Thoracic aorta (tissue), 2 donors: Measurements from ENCODE around the gene CLASP2. TPM values are rescaled to one million over a fixed set of nuclear protein-coding genes. Genes with fewer than 3 reads are reported as not detected.
"Not testable (repeated sequence)": the region's sequence is repeated elsewhere in the genome, so short reads cannot be mapped to it uniquely, and the experiment has no call there.

Experiments
- ATAC-seq: fragments of 150-250 bp; one replicate; pipeline ENCODE4 v1.8.0; 2017; ENCODE audit warnings: low read depth; ENCODE audit not compliant: insufficient number of reproducible peaks, low FRiP score
- DNase-seq: peaks from one replicate; pipeline ENCODE4 v3.0.0-alpha.2; 2020; ENCODE audit warnings: low spot score
- H3K27ac ChIP-seq, 2 donors: fragments of 200-600 bp; sonication (generic); 1 replicate in 1 of 2; 2 replicates in 1 of 2; pipeline ENCODE4 v1.5.1; 2016; ENCODE audit warnings: mild to moderate bottlenecking in 2 of 2, moderate library complexity in 2 of 2
- H3K27me3 ChIP-seq: fragments of 200-600 bp; sonication (generic); replicated peaks from 2 replicates; pipeline ENCODE4 v1.6.0; 2016; ENCODE audit warnings: mild to moderate bottlenecking; ENCODE audit not compliant: insufficient read depth
- H3K36me3 ChIP-seq: fragments of 200-600 bp; sonication (generic); one replicate; pipeline ENCODE4 v1.5.1; 2016
- H3K4me1 ChIP-seq, 2 donors: fragments of 200-600 bp; sonication (generic); 1 replicate in 1 of 2; 2 replicates in 1 of 2; pipeline versions ENCODE4 v1.5.1 to v1.6.0; 2016; ENCODE audit warnings: low read depth in 2 of 2, mild to moderate bottlenecking in 1 of 2; ENCODE audit not compliant: control insufficient read depth in 1 of 2
- H3K4me3 ChIP-seq: fragments of 200-600 bp; sonication (generic); 2 replicates; pipeline ENCODE4 v1.5.1; 2016; ENCODE audit warnings: mild to moderate bottlenecking
- H3K9me3 ChIP-seq: fragments of 200-600 bp; sonication (generic); 2 replicates; pipeline ENCODE4 v1.5.1; 2016
- CTCF ChIP-seq: fragments of 200-600 bp; sonication (generic); IDR thresholded peaks from one replicate; pipeline ENCODE4 v1.5.1; 2019; ENCODE audit warnings: antibody characterized with exemption
- total RNA-seq, 2 donors: library from RNA; depleted of rRNA; stranded (reverse); fragments of >200 nt; gene quantifications; one replicate each; pipeline versions ENCODE4 v1.1.0 to v1.2.3, GENCODE V29; 2016

The CLASP2 gene
- total RNA-seq, 2 donors from 2014 or later: 122 to 126 TPM

- no peak for TF ChIP-seq CTCF
- ATAC-seq: no peak
- Histone ChIP-seq H3K9me3 (peaks cover 7% of the 10 kb centered on the region), H3K4me1 (no peaks in the 10 kb centered on the region), H3K4me3 (no peak overlapping the region), H3K27me3 (no peaks in the 10 kb centered on the region), H3K36me3 (no peaks in the 10 kb centered on the region), H3K27ac (no peak overlapping the region)
- no peak for DNase-seq
Measured at GRCh38 chr3:33461097-33461496, 257.0 kb downstream of the CLASP2 start.

- not testable (repeated sequence) for H3K27me3 ChIP-seq, H3K4me1 ChIP-seq, ATAC-seq, DNase-seq, H3K27ac ChIP-seq, H3K9me3 ChIP-seq, H3K4me3 ChIP-seq, H3K36me3 ChIP-seq
Measured at GRCh38 chr3:33459577-33459976, 258.5 kb downstream of the CLASP2 start.

- ATAC-seq: no peak
- H3K4me3 ChIP-seq: no peak overlapping the region
- H3K9me3 ChIP-seq: peaks cover 7% of the 10 kb centered on the region
- no peaks in the 10 kb centered on the region for H3K4me1 ChIP-seq
- DNase-seq: no peak
- no peaks in the 10 kb centered on the region for H3K36me3 ChIP-seq
- no peaks in the 10 kb centered on the region for H3K27me3 ChIP-seq
- no peak for TF ChIP-seq CTCF
- H3K27ac ChIP-seq: no peak overlapping the region
Measured at GRCh38 chr3:33458446-33458845, 259.6 kb downstream of the CLASP2 start.

GRCh38 chr3:33456756-33457155, 261.3 kb downstream of the CLASP2 start:
- TF ChIP-seq CTCF: no peak
- ATAC-seq (no peak), DNase-seq (no peak)
- Histone ChIP-seq H3K4me3 (no peak overlapping the region), H3K27ac (no peak overlapping the region), H3K27me3 (no peaks in the 10 kb centered on the region), H3K36me3 (no peaks in the 10 kb centered on the region), H3K9me3 (peaks cover 7% of the 10 kb centered on the region), H3K4me1 (no peaks in the 10 kb centered on the region)

- H3K27me3 ChIP-seq: no peaks in the 10 kb centered on the region
- no peaks in the 10 kb centered on the region for H3K4me1 ChIP-seq
- H3K36me3 ChIP-seq: no peaks in the 10 kb centered on the region
- TF ChIP-seq CTCF: no peak
- no peak overlapping the region for H3K27ac ChIP-seq
- no peak for ATAC-seq
- H3K9me3 ChIP-seq: no peaks in the 10 kb centered on the region
- no peak for DNase-seq
- H3K4me3 ChIP-seq: no peak overlapping the region
Measured at GRCh38 chr3:33453331-33453761, 264.7 kb downstream of the CLASP2 start.

- H3K4me3 ChIP-seq, H3K4me1 ChIP-seq, H3K27ac ChIP-seq, ATAC-seq, H3K36me3 ChIP-seq, H3K27me3 ChIP-seq, DNase-seq, H3K9me3 ChIP-seq: not testable (repeated sequence)
Measured at GRCh38 chr3:33451994-33452393, 266.1 kb downstream of the CLASP2 start.
